MCF 10A (cell line): ENCODE data around the gene ANKH. TPM values are rescaled to one million over a fixed set of nuclear protein-coding genes. Genes with fewer than 3 reads are reported as not detected.
A peak's percentile ranks its signal among the peaks of the same experiment; 100 is the strongest.

ENCODE experiments used
- BruUV-seq: library from RNA; stranded (reverse); fragments of 400-500 nt; replicated peaks from 2 replicates; lab custom pipeline; 2021; lab: Mats Ljungman, UMichigan
- CTCF ChIA-PET: fragments of 300-600 bp; sonication (Branson Sonifier 250); formaldehyde crosslinking; extraction: SDS; loops from one replicate; lab custom pipeline; 2021; ENCODE audit warnings: antibody characterized with exemption, inconsistent platforms; lab: Yijun Ruan, JAX
- POLR2A ChIA-PET: fragments of 300-600, 350-650 bp; sonication (Branson Sonifier 250); formaldehyde crosslinking; extraction: SDS; loops from one replicate; lab custom pipeline; 2020; ENCODE audit warnings: antibody characterized with exemption, inconsistent platforms; lab: Yijun Ruan, JAX
- DNase-seq: peaks from one replicate; pipeline ENCODE4 v3.0.0-alpha.2; 2018; ENCODE audit not compliant: unreplicated experiment
- H3K27ac Mint-ChIP-seq: one replicate; pipeline ENCODE4 v1.8.0; 2022; ENCODE audit warnings: mild to moderate bottlenecking, low read depth, mixed read lengths; ENCODE audit not compliant: unreplicated experiment
- H3K27me3 Mint-ChIP-seq: one replicate; pipeline ENCODE4 v1.8.0; 2022; ENCODE audit warnings: mixed read lengths; ENCODE audit not compliant: insufficient read depth, unreplicated experiment
- H3K36me3 Mint-ChIP-seq: one replicate; pipeline ENCODE4 v1.8.0; 2022; ENCODE audit warnings: mild to moderate bottlenecking, moderate library complexity, mixed read lengths; ENCODE audit not compliant: insufficient read depth, unreplicated experiment
- H3K4me1 Mint-ChIP-seq: one replicate; pipeline ENCODE4 v1.8.0; 2022; ENCODE audit warnings: mixed read lengths; ENCODE audit not compliant: insufficient read depth, unreplicated experiment
- H3K4me3 Mint-ChIP-seq: one replicate; pipeline ENCODE4 v1.8.0; 2022; ENCODE audit warnings: mild to moderate bottlenecking, moderate library complexity, mixed read lengths; ENCODE audit not compliant: unreplicated experiment
- H3K9me3 Mint-ChIP-seq: one replicate; pipeline ENCODE4 v1.8.0; 2022; ENCODE audit warnings: mixed read lengths; ENCODE audit not compliant: unreplicated experiment
- intact Hi-C: fragments of 100-400 bp; cut with micrococcal nuclease; formaldehyde crosslinking; loops from 2 replicates; pipeline ENCODE4 v1.14.1; 2022
- total RNA-seq: library from RNA; stranded (reverse); gene quantifications from 2 replicates; pipeline ENCODE4 v1.2.3, GENCODE V29; 2022
- TF ChIP-seq, protein P1 (sequence below): fragments of 200-600 bp; IDR thresholded peaks from one replicate; pipeline ENCODE4 v1.8.0; 2022; ENCODE audit warnings: antibody characterized with exemption, mild to moderate bottlenecking; ENCODE audit not compliant: unreplicated experiment

Gene ANKH
- total RNA-seq, 1 experiment from 2014 or later: 65.7 TPM

DNA sequence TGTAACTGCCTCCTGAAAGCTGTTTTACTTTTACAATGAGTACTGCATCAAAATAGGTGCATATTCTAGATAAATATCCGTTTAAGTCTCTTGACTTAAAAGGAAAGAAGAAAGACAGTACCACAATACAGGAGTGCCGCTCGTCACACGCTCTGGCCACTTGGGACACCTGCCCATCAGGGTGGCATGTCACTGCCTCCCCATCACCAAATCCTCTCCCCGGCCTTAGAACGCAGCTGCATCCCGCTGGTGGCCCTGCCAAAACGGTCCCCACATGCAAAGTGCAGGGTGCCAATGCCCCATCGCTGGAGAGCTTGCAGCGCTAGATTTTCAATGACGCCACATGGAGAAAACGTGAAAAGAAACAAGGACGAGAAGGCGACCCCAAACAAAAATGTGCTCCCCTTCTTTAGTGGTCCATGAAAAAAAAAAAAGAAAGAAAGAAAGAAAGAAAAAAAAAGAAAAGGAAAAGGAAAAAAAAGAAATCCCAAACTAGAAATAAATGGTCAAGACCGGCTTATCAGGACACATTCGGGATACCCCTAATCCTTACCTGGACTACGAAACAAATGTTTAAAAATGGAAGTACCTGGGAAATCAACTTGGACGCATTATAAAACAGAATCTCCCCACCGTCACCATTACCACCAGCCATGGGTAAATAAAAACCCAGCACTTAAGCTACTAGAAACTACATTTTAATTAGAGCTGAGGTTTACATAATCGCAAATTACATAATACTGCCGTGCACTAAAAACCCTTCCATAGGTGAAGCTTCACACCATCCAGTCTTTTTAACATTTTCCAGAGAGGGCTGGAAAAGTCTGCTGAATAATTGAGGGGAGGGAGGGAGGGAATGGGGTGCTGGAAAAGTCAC, 1.0 kb downstream of the ANKH start:
- Mint-ChIP-seq H3K9me3 (no peaks in the 10 kb centered on the region), H3K27me3 (no peaks in the 10 kb centered on the region), H3K36me3 (peaks cover 6% of the 10 kb centered on the region), H3K4me1 (peaks cover 15% of the 10 kb centered on the region), H3K27ac (peak overlapping the region; percentile 63), H3K4me3 (peak overlapping the region; percentile 80)
- TF ChIP-seq, protein P1, sequence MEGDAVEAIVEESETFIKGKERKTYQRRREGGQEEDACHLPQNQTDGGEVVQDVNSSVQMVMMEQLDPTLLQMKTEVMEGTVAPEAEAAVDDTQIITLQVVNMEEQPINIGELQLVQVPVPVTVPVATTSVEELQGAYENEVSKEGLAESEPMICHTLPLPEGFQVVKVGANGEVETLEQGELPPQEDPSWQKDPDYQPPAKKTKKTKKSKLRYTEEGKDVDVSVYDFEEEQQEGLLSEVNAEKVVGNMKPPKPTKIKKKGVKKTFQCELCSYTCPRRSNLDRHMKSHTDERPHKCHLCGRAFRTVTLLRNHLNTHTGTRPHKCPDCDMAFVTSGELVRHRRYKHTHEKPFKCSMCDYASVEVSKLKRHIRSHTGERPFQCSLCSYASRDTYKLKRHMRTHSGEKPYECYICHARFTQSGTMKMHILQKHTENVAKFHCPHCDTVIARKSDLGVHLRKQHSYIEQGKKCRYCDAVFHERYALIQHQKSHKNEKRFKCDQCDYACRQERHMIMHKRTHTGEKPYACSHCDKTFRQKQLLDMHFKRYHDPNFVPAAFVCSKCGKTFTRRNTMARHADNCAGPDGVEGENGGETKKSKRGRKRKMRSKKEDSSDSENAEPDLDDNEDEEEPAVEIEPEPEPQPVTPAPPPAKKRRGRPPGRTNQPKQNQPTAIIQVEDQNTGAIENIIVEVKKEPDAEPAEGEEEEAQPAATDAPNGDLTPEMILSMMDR: no peak
- CTCF ChIA-PET: interaction anchor here (0.6 to 5.7 kb wide), 15 partner anchors 9 to 1123 kb away, joined by 3 to 25 read pairs (median 4); no protein-coding TSS in a partner anchor
- POLR2A ChIA-PET: interaction anchor here (0.5 to 2.8 kb wide), 17 partner anchors 9 to 206 kb away, joined by 3 to 22 read pairs (median 3); no protein-coding TSS in a partner anchor
- intact Hi-C loops: loop anchor here (1.0 kb wide), 1 partner anchor 143 kb away; no protein-coding TSS in a partner anchor
- DNase-seq: peak; percentile 18
- TSS peak; percentile 26 for BruUV-seq

- Mint-ChIP-seq H3K36me3 (peaks cover 6% of the 10 kb centered on the region), H3K4me3 (peak overlapping the region; percentile 80), H3K27me3 (no peaks in the 10 kb centered on the region), H3K9me3 (no peaks in the 10 kb centered on the region), H3K27ac (peak overlapping the region; percentile 63), H3K4me1 (peaks cover 15% of the 10 kb centered on the region)
- ChIA-PET CTCF (interaction anchor here (0.6 to 5.7 kb wide), 8 partner anchors 8 to 700 kb away, joined by 3 to 25 read pairs (median 4); no protein-coding TSS in a partner anchor), POLR2A (interaction anchor here (0.6 to 2.8 kb wide), 13 partner anchors 12 to 206 kb away, joined by 3 to 22 read pairs (median 4); no protein-coding TSS in a partner anchor)
- DNase-seq: no peak
- no TSS peak for BruUV-seq
- intact Hi-C loops: loop anchor here (1.0 to 2.0 kb wide), 2 partner anchors 53 to 142 kb away; no protein-coding TSS in a partner anchor
- TF ChIP-seq, protein P1: no peak
Observed at GRCh38 chr5:14869668-14870164, 1.9 kb downstream of the ANKH start.

- intact Hi-C loops: loop anchor here (2.0 kb wide), 1 partner anchor 52 kb away; no protein-coding TSS in a partner anchor
- no peak for DNase-seq
- peak overlapping the region; percentile 63 for H3K27ac Mint-ChIP-seq
- no peaks in the 10 kb centered on the region for H3K9me3 Mint-ChIP-seq
- CTCF ChIA-PET: interaction anchor here (1.1 to 5.7 kb wide), 4 partner anchors 135 to 142 kb away, joined by 3 to 25 read pairs (median 10); no protein-coding TSS in a partner anchor
- POLR2A ChIA-PET: interaction anchor here (0.6 to 2.8 kb wide), 9 partner anchors 13 to 184 kb away, joined by 3 to 22 read pairs (median 4); no protein-coding TSS in a partner anchor
- TF ChIP-seq, protein P1: no peak
- no peaks in the 10 kb centered on the region for H3K27me3 Mint-ChIP-seq
- peaks cover 6% of the 10 kb centered on the region for H3K36me3 Mint-ChIP-seq
- H3K4me3 Mint-ChIP-seq: peak overlapping the region; percentile 80
- BruUV-seq: no TSS peak
- peaks cover 15% of the 10 kb centered on the region for H3K4me1 Mint-ChIP-seq
Observed at GRCh38 chr5:14869233-14869632, 2.3 kb downstream of the ANKH start.

- POLR2A ChIA-PET: no interaction called here
- H3K4me1 Mint-ChIP-seq: peaks cover 15% of the 10 kb centered on the region
- intact Hi-C loops: loop anchor here (2.0 kb wide), 1 partner anchor 52 kb away; no protein-coding TSS in a partner anchor
- peak overlapping the region; percentile 80 for H3K4me3 Mint-ChIP-seq
- no peak for DNase-seq
- TF ChIP-seq, protein P1: no peak
- BruUV-seq: no TSS peak
- no peaks in the 10 kb centered on the region for H3K9me3 Mint-ChIP-seq
- CTCF ChIA-PET: interaction anchor here (0.6 to 5.7 kb wide), 3 partner anchors 135 to 141 kb away, joined by 4 to 25 read pairs (median 16); no protein-coding TSS in a partner anchor
- H3K27me3 Mint-ChIP-seq: no peaks in the 10 kb centered on the region
- H3K36me3 Mint-ChIP-seq: peaks cover 6% of the 10 kb centered on the region
- H3K27ac Mint-ChIP-seq: peak overlapping the region; percentile 63
Observed at GRCh38 chr5:14868771-14869170, 2.8 kb downstream of the ANKH start.
